ENCODE data around the gene TNFRSF9.
A peak's percentile ranks its signal among the peaks of the same experiment; 100 is the strongest.
"Not testable (repeated sequence)": the region's sequence is repeated elsewhere in the genome, so short reads cannot be mapped to it uniquely, and the experiment has no call there.

TNFRSF9 gene

DNA sequence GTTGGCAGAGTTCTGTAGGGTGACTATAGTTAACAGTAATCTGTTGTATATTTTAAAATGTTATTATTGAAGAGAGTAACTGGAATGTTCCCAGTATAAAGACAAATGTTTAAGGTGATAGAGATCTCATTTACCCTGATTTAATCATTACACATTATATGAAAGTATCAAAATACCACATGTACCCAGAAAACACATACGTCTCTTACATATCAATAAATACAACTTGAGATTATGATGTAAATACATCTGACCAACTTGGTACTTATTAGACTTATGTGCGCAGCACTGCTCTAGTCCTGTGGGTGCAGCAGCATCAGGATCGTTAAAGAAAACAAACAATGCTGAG, 20.2 kb upstream of the TNFRSF9 start:
- no peak for DNase-seq

DNA sequence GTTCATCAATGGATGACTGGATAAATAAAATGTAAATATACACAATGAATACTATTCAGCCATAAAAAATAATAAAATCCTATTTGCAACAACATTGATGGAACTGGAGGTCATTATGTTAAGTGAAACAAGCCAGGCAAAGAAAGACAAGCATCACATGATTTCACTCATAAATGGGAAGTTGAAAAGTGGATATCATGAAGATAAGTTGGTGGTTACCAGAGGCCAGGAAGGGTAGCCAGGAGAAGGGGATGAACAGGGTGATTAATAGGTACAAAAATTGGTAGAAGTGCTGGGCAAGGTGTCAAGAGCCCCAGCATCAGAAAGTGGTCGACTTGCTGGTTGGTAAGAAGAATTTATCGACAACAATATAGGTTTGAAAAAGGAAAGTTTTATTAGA, 19.5 kb upstream of the TNFRSF9 start:
- no peak for DNase-seq

- peak; percentile 73 for DNase-seq
These were observed 15.8 kb upstream of the TNFRSF9 start for GRCh38 chr1:7956218-7957032.

- DNase-seq = no peak
These were observed 14.0 kb upstream of the TNFRSF9 start for GRCh38 chr1:7954683-7955082.

DNA sequence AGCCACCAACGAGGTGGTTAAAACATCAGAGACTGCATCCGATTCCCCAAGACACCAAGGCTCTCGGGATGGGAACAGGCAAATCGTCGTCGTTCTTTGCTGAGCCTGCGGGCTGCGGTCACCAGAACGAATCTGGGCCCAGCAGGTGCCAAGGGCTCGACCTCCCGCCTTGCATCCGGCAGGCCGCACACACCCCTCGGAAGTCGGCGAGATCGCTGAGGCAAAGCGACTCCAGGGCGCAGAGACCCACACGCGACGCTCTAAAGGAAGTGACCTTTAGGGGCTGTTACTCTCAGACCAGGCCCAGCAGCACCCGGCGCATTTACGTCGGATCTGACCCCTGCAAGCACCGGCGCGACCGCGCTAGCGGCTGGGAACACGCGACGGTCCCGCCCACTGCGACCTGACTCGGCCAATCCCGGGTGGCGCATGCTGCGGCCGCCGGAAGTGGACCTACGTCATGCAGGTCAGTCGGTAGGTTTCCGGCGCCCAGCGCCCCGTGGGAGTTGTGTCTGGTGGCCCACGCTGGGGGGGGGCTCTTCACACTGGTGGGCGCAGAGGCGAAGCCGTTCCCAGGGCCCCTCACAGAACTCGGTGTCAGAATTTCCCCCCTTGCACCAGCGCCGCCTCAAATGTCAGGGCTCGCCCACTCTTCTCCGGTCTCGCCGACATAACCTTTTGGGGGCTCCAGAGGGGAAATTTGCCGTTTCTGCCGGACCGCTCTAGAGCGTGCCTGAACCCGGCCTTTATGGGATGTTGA, 13.4 kb upstream of the TNFRSF9 start:
- peak; percentile 85 for DNase-seq

DNA sequence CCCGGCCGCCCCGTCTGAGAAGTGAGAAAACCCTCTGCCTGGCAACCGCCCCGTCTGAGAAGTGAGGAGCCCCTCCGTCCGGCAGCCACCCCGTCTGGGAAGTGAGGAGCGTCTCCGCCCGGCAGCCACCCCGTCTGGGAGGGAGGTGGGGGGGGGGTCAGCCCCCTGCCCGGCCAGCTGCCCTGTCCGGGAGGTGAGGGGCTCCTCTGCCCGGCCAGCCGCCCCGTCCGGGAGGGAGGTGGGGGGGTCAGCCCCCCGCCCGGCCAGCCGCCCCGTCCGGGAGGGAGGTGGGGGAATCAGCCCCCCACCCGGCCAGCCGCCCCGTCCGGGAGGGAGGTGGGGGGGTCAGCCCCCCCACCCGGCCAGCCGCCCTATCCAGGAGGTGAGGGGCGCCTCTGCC, 12.2 kb upstream of the TNFRSF9 start:
- not testable (repeated sequence) for DNase-seq

DNA sequence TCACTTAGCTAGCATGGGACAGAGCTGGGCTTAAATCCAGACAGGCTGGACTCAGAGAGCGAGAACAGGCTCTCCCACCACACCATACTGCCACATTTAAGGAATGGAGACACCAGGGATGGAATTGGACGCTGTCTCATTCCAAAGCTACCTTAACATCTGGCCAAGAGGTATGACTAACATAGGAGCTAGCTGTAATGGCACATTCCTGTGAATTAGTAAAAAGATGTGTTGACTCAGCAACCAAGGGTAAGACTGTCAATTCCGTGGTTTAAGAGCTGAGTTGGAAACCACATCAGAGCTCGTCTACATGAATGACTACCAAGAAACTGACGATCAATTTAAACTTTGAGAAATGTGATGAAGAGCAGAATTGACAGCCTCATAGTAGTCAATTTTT, 8.3 kb upstream of the TNFRSF9 start:
- peak; percentile 96 for DNase-seq

DNA sequence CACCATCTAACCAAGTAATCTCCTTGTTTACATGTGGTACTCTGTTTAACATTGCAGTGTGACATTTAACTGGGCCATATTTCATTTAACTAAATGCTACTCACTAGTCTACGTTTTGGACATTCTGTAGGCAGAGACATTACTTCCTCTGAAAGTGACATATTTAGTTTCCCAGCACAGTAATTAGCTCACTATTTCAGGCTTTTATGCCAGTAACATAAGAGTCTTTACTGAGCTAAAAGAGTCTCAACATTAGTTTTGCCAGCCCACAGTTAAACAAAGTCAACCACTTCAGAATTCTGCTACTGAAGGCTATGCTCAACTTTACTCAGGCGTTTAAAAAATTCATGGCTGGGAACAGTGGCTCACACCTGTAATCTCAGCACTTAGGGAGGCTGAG, 2.6 kb upstream of the TNFRSF9 start:
- no peak for DNase-seq

DNA sequence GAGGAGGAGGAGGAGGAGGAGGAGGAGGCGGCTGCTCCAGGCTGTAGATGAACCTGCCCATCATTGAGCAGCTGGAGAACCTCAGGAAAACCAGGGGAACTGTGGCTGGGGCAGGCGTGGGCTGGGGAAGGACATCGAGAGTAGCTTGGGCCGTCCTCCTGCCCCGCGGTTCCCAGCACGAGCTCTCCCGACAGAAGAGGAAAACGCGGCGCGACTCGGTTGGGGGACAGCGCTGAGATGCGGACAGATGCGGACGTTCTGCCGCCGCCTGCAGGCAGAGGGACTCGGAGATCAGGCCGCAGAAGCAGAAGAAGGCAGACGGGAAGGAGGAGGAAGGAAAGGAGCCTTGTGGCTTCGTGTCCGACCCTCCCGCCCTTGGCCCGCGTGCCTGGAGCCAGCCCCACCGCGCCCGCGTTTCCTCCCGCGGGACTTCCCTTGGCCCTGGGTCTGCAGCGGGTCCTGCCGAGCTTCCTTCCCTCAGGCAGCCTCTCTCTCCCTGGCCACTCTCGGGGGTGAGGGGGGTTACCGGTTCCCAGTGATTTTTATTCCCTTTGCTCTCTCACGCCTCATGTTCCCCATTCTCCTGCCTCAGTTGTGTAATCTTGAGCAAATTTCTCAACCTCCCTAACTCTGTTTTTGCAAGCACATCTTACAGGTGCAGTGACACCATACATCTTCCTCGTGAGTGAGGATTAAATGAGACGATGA, 1.7 kb upstream of the TNFRSF9 start:
- peak; percentile 59 for DNase-seq

- peak; percentile 15 for DNase-seq
These were observed 776 bp upstream of the TNFRSF9 start for GRCh38 chr1:7941437-7941793.

DNA sequence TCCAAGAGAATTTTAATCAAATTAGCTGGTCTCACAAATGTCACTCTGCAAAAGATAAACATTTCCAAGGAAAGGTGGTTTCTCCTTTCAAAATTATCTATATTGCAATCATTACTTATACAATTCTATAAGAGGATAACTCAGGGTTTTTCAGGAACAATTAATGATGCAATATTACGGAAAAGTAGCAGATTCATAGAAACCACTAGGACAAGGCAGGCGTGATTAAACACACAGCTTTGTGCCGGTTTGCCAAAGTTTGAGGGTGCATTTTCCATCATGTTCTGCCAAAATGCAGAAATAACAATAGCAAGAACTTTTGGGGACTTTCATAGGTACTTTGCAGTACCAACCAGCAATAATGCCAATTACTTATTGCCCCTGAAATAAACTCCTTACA, 605 bp downstream of the TNFRSF9 start:
- no peak for DNase-seq

- DNase-seq = no peak
These were observed 2.6 kb downstream of the TNFRSF9 start for GRCh38 chr1:7938070-7938469.

GRCh38 chr1:7932524-7933138, 8.0 kb downstream of the TNFRSF9 start:
- DNase-seq = no peak

GRCh38 chr1:7931446-7931812, 9.2 kb downstream of the TNFRSF9 start:
- no peak for DNase-seq

GRCh38 chr1:7930645-7931445, 9.8 kb downstream of the TNFRSF9 start:
- no peak for DNase-seq

- no peak for DNase-seq
These were observed 11.0 kb downstream of the TNFRSF9 start for GRCh38 chr1:7929637-7930036.

GRCh38 chr1:7928247-7928646, 12.4 kb downstream of the TNFRSF9 start:
- DNase-seq = no peak

DNA sequence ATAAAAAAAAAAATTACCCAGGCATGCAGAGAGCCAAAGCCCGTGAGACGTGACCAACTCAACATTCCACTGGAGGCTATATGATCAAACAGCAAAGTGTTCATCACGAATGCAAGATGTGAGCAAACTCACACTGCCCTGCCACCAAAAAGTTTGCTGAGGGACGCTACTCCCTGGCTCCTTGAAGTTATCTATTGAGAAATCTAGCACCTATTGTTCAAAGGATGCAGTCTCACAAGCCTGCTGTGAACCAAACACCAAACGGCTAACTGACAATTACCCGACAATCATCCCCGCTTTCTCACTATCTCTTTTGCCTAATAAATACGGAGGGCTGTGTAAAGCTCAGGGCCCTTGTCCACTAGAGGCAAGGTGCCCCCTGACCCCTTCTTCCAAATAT, 13.6 kb downstream of the TNFRSF9 start:
- DNase-seq = not testable (repeated sequence)

GRCh38 chr1:7922301-7922700, 18.3 kb downstream of the TNFRSF9 start:
- DNase-seq = peak; percentile 49

DNA sequence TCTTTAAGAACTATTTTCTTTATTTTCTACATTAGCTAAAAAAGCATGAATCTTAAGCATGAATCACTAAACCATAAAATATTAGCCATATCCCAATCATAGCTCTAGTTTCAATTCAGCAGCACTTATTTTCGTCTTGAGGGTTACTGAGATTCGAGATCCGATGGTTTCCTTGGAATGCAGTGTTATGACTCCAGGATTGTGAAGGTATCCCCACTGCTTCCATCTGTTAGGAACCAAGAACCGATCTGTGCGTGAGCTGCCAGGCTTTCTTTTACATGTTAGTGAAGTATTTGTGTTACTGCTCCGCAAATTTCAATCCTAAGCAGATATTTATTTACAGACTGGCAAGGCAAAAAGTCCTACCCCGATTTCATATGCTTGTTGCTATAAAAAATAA, 18.8 kb downstream of the TNFRSF9 start:
- DNase-seq = peak; percentile 63

- no peak for DNase-seq
These were observed 20.8 kb downstream of the TNFRSF9 start for GRCh38 chr1:7919880-7920279.

DNA sequence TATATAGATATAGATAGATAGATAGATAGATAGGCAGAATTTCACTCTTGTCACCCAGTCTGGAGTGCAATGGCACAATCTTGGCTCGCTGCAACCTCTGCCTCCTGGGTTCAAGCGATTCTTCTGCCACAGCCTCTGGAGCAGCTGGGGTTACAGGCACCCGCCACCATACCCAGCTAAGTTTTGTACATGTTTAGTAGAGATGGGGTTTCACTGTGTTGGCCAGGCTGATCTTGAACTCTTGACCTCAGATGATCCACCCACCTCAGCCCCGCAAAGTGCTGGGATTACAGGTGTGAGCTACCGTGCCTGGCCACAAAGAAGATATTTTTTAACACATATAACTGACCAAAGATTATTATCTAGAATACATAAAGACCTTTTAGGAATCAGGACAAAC, 22.7 kb downstream of the TNFRSF9 start:
- DNase-seq = not testable (repeated sequence)

DNA sequence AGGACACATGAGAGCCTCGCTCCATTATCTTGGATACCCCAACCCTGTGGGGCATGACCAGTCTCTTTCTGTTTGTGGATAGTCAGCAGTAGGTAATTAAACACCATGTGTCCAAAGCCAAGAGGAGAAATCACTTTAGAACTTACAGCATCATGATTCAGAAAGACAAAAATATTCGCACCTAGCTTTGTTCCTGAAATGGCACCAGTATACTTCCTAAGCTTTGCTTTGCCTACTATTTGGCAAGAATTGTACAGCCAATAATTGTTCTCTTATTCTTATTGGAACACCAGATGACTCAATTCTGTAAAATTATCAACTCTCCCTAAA, 24.2 kb downstream of the TNFRSF9 start:
- no peak for DNase-seq

Data from fibroblast of skin of abdomen (primary cell).